ENCODE results near the gene MALRD1.

- no peak for TF ChIP-seq POLR2A (IDR thresholded peaks at IDR 0.05)
- TF ChIP-seq, protein P1, sequence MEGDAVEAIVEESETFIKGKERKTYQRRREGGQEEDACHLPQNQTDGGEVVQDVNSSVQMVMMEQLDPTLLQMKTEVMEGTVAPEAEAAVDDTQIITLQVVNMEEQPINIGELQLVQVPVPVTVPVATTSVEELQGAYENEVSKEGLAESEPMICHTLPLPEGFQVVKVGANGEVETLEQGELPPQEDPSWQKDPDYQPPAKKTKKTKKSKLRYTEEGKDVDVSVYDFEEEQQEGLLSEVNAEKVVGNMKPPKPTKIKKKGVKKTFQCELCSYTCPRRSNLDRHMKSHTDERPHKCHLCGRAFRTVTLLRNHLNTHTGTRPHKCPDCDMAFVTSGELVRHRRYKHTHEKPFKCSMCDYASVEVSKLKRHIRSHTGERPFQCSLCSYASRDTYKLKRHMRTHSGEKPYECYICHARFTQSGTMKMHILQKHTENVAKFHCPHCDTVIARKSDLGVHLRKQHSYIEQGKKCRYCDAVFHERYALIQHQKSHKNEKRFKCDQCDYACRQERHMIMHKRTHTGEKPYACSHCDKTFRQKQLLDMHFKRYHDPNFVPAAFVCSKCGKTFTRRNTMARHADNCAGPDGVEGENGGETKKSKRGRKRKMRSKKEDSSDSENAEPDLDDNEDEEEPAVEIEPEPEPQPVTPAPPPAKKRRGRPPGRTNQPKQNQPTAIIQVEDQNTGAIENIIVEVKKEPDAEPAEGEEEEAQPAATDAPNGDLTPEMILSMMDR (IDR thresholded peaks at IDR 0.05) = no peak
Measured at GRCh38 chr10:19014034-19014433, 34.6 kb upstream of the MALRD1 start.

Data from thyroid gland (tissue), 4 donors.